D721Med (cell line): ENCODE data around the gene PSORS1C2.
"Not testable (repeated sequence)": the region's sequence is repeated elsewhere in the genome, so short reads cannot be mapped to it uniquely, and the experiment has no call there.

Experiments used
- DNase-seq: peaks from one replicate; pipeline ENCODE4 v3.0.0; 2011; ENCODE audit warnings: low spot score; ENCODE audit not compliant: insufficient read length
- FAIRE-seq: peaks from 2 replicates; lab custom pipeline; 2011; peaks lifted over from hg19 to GRCh38; lab: Jason Lieb, UNC
- CTCF ChIP-seq: IDR thresholded peaks from 2 replicates; pipeline ENCODE4 v1.5.1; 2012; ENCODE audit warnings: mild to moderate bottlenecking, control low read depth; ENCODE audit not compliant: insufficient read depth; ENCODE audit errors: missing control alignments

PSORS1C2 gene

GRCh38 chr6:31138982-31139381, at the start of gene PSORS1C2:
TSS of gene PSORS1C2 (minus strand) at chr6:31139066. CDS start at chr6:31139026, 40 bp downstream.
- no peak for TF ChIP-seq CTCF
- DNase-seq: no peak
- no peak for FAIRE-seq

GRCh38 chr6:31187780-31188194, 48.9 kb upstream of the PSORS1C2 start:
- TF ChIP-seq CTCF: no peak
- FAIRE-seq: no peak
- DNase-seq: no peak

GRCh38 chr6:31186052-31186734, 47.3 kb upstream of the PSORS1C2 start:
- FAIRE-seq: no peak
- no peak for DNase-seq
- no peak for TF ChIP-seq CTCF

GRCh38 chr6:31185695-31186051, 46.8 kb upstream of the PSORS1C2 start:
- DNase-seq, FAIRE-seq: not testable (repeated sequence)

GRCh38 chr6:31183859-31184258, 45.0 kb upstream of the PSORS1C2 start:
- FAIRE-seq, DNase-seq: not testable (repeated sequence)

GRCh38 chr6:31183287-31183686, 44.4 kb upstream of the PSORS1C2 start:
- not testable (repeated sequence) for FAIRE-seq, DNase-seq

- FAIRE-seq: no peak
- TF ChIP-seq CTCF: no peak
- no peak for DNase-seq
These were observed 41.6 kb upstream of the PSORS1C2 start for GRCh38 chr6:31180500-31180899.

- FAIRE-seq (no peak), DNase-seq (no peak)
- TF ChIP-seq CTCF: no peak
These were observed 41.0 kb upstream of the PSORS1C2 start for GRCh38 chr6:31179896-31180295.

GRCh38 chr6:31179042-31179386, 40.1 kb upstream of the PSORS1C2 start:
- TF ChIP-seq CTCF: no peak
- DNase-seq (no peak), FAIRE-seq (no peak)
